Neural cell (in vitro differentiated cells): ENCODE measurements around the gene DNAJB1.

ENCODE experiments used
- CTCF ChIP-seq: fragments of 450-650 bp; IDR thresholded peaks from 2 replicates; pipeline ENCODE4 v1.5.1; 2014; ENCODE audit warnings: antibody characterized with exemption, mild to moderate bottlenecking, moderate library complexity; ENCODE audit not compliant: poor library complexity, severe bottlenecking
- EP300 ChIP-seq: fragments of 450-650 bp; conservative IDR thresholded peaks from 2 replicates; pipeline ENCODE4 v1.6.1; 2014; ENCODE audit warnings: antibody characterized with exemption, mild to moderate bottlenecking, moderate library complexity; ENCODE audit not compliant: poor library complexity, severe bottlenecking
- EZH2 ChIP-seq: fragments of 200-600, 300-800 bp; shearing (Covaris generic), sonication (generic); IDR thresholded peaks from 2 replicates; pipeline ENCODE4 v1.6.1; 2014; ENCODE audit warnings: antibody characterized with exemption, low read length, borderline replicate concordance, mild to moderate bottlenecking; ENCODE audit not compliant: insufficient read depth, poor library complexity, severe bottlenecking
- MXI1 ChIP-seq: fragments of 450-650 bp; conservative IDR thresholded peaks from 2 replicates; pipeline ENCODE4 v1.6.1; 2014; ENCODE audit warnings: antibody characterized with exemption, mild to moderate bottlenecking; ENCODE audit not compliant: poor library complexity, severe bottlenecking
- POLR2AphosphoS5 ChIP-seq: IDR thresholded peaks from 2 replicates; pipeline ENCODE4 v1.6.1; 2012
- RAD21 ChIP-seq: fragments of 450-650 bp; conservative IDR thresholded peaks from 2 replicates; pipeline ENCODE4 v1.6.1; 2014; ENCODE audit warnings: antibody characterized with exemption, mild to moderate bottlenecking, moderate library complexity
- SMC3 ChIP-seq: fragments of 450-650 bp; conservative IDR thresholded peaks from 2 replicates; pipeline ENCODE4 v1.6.1; 2014; ENCODE audit warnings: antibody characterized with exemption, mild to moderate bottlenecking, moderate library complexity; ENCODE audit not compliant: poor library complexity
- TAF1 ChIP-seq: IDR thresholded peaks from 2 replicates; pipeline ENCODE4 v1.6.1; 2012; ENCODE audit warnings: low read depth
- TF ChIP-seq, protein P1 (sequence below): IDR thresholded peaks from 2 replicates; pipeline ENCODE4 v1.6.1; 2012; ENCODE audit warnings: borderline replicate concordance

GRCh38 chr19:14487370-14488125 lies 30.6 kb downstream of the DNAJB1 start:
- TF ChIP-seq CTCF (no peak), MXI1 (no peak), EZH2 (no peak), EP300 (no peak), POLR2AphosphoS5 (no peak), RAD21 (no peak), SMC3 (no peak), TAF1 (no peak)
- TF ChIP-seq, protein P1, sequence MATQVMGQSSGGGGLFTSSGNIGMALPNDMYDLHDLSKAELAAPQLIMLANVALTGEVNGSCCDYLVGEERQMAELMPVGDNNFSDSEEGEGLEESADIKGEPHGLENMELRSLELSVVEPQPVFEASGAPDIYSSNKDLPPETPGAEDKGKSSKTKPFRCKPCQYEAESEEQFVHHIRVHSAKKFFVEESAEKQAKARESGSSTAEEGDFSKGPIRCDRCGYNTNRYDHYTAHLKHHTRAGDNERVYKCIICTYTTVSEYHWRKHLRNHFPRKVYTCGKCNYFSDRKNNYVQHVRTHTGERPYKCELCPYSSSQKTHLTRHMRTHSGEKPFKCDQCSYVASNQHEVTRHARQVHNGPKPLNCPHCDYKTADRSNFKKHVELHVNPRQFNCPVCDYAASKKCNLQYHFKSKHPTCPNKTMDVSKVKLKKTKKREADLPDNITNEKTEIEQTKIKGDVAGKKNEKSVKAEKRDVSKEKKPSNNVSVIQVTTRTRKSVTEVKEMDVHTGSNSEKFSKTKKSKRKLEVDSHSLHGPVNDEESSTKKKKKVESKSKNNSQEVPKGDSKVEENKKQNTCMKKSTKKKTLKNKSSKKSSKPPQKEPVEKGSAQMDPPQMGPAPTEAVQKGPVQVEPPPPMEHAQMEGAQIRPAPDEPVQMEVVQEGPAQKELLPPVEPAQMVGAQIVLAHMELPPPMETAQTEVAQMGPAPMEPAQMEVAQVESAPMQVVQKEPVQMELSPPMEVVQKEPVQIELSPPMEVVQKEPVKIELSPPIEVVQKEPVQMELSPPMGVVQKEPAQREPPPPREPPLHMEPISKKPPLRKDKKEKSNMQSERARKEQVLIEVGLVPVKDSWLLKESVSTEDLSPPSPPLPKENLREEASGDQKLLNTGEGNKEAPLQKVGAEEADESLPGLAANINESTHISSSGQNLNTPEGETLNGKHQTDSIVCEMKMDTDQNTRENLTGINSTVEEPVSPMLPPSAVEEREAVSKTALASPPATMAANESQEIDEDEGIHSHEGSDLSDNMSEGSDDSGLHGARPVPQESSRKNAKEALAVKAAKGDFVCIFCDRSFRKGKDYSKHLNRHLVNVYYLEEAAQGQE, result no peak
